Measurements from ENCODE around the gene KCNN2. TPM values are rescaled to one million over a fixed set of nuclear protein-coding genes. Genes with fewer than 3 reads are reported as not detected.

The KCNN2 gene
- total and polyA plus RNA-seq, 2 donors from 2014 or later, result 1.5 to 1.7 TPM

DNA sequence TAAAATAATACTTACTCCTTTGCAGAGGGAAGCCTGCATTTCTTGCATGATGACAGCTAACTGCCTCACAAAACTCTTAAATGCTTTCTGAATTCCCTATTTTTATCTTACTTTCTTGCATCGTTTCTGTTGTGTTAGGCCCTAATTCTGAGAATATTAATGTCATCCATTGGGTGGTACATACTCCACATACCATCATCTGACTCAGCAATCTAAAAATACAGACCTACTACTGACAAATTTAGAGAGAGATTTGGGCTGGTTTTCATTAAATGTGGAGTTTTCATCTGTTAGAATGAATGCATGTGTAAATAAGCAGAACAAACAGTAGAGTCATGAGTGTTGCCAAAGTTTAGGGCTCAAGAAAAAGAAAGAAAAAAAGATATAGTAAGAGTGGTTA is 26.5 kb upstream of the KCNN2 start:
- H3K4me1 ChIP-seq (ENCODE audit: control insufficient read depth in 2 of 3, insufficient read depth in 2 of 3, low read depth in 1 of 3, low read length in 3 of 3), result no peaks in the 10 kb centered on the region
- TF ChIP-seq, protein P1, sequence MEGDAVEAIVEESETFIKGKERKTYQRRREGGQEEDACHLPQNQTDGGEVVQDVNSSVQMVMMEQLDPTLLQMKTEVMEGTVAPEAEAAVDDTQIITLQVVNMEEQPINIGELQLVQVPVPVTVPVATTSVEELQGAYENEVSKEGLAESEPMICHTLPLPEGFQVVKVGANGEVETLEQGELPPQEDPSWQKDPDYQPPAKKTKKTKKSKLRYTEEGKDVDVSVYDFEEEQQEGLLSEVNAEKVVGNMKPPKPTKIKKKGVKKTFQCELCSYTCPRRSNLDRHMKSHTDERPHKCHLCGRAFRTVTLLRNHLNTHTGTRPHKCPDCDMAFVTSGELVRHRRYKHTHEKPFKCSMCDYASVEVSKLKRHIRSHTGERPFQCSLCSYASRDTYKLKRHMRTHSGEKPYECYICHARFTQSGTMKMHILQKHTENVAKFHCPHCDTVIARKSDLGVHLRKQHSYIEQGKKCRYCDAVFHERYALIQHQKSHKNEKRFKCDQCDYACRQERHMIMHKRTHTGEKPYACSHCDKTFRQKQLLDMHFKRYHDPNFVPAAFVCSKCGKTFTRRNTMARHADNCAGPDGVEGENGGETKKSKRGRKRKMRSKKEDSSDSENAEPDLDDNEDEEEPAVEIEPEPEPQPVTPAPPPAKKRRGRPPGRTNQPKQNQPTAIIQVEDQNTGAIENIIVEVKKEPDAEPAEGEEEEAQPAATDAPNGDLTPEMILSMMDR (IDR thresholded peaks at IDR 0.05; ENCODE audit: borderline replicate concordance, extremely low read depth, insufficient read depth), result no peak
- no peak for DNase-seq
- H3K36me3 ChIP-seq (ENCODE audit: control insufficient read depth in 2 of 3, insufficient read depth in 3 of 3, low read length in 3 of 3), result no peaks in the 10 kb centered on the region
- no peaks in the 10 kb centered on the region for H3K9me3 ChIP-seq (ENCODE audit: control insufficient read depth in 2 of 3, insufficient read depth in 1 of 3, low read length in 3 of 3)
- no peak for FAIRE-seq
- no peak overlapping the region for H3K4me3 ChIP-seq (ENCODE audit: low read length in 3 of 3)
- H3K27ac ChIP-seq (ENCODE audit: low read depth in 2 of 2, low read length in 2 of 2), result no peak overlapping the region
- H3K9ac ChIP-seq (ENCODE audit: low read length in 3 of 3), result no peak overlapping the region
- intact Hi-C loops (cut with DNase I), result no loop called here
- H3K27me3 ChIP-seq (ENCODE audit: control insufficient read depth, insufficient read depth, low read length), result no peaks in the 10 kb centered on the region

DNA sequence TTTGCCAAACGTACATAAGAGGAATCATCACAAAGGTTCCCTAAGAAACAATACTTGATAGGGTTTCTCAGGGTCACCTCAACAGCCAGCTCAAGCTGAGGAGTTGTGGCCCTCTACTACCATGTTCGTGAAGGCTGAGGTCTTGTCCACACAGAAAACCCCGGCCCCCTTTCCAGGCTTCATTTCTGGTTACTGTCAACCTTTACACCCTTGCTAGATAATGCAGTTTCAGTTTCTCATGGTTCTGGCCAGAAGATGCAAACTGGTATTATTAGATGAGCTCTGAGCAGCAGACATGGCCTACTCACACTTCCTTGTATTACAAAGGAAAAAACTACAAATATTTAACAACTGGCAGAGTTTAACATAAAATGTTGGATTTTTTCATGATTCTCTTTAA is 22.8 kb upstream of the KCNN2 start:
- FAIRE-seq, result no peak

DNA sequence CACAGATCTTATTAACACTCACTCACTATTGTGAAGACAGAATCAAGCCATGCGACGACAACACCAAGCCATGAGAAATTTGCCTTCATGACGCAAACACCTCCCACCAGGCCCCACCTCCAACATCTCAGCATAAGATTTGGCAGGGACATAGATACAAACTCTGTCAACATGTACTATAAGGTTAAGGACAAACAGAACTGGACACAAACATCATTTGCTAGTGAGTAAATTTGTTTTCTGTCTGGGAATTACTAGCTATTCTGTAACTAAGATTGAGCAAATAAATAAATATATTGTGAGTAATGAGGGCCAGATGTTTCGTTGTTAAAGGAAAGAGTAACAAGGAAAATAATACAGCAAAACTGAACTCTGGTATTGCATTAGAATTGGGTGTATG is 15.7 kb upstream of the KCNN2 start:
- TF ChIP-seq, protein P1 (IDR thresholded peaks at IDR 0.05; ENCODE audit: borderline replicate concordance, extremely low read depth, insufficient read depth), result no peak
- no peak overlapping the region for H3K9ac ChIP-seq (ENCODE audit: low read length in 3 of 3)
- H3K27me3 ChIP-seq (ENCODE audit: control insufficient read depth, insufficient read depth, low read length), result no peaks in the 10 kb centered on the region
- no peaks in the 10 kb centered on the region for H3K4me1 ChIP-seq (ENCODE audit: control insufficient read depth in 2 of 3, insufficient read depth in 2 of 3, low read depth in 1 of 3, low read length in 3 of 3)
- no peak for FAIRE-seq
- H3K36me3 ChIP-seq (ENCODE audit: control insufficient read depth in 2 of 3, insufficient read depth in 3 of 3, low read length in 3 of 3), result no peaks in the 10 kb centered on the region
- H3K9me3 ChIP-seq (ENCODE audit: control insufficient read depth in 2 of 3, insufficient read depth in 1 of 3, low read length in 3 of 3), result no peaks in the 10 kb centered on the region
- no peak overlapping the region for H3K4me3 ChIP-seq (ENCODE audit: low read length in 3 of 3)
- H3K27ac ChIP-seq (ENCODE audit: low read depth in 2 of 2, low read length in 2 of 2), result no peak overlapping the region
- DNase-seq, result no peak
- intact Hi-C loops (cut with DNase I), result no loop called here

More for the DNA sequence above, 22.8 kb upstream of the KCNN2 start:
- no peaks in the 10 kb centered on the region for H3K4me1 ChIP-seq (ENCODE audit: control insufficient read depth in 2 of 3, insufficient read depth in 2 of 3, low read depth in 1 of 3, low read length in 3 of 3)
- H3K36me3 ChIP-seq (ENCODE audit: control insufficient read depth in 2 of 3, insufficient read depth in 3 of 3, low read length in 3 of 3), result no peaks in the 10 kb centered on the region
- intact Hi-C loops (cut with DNase I), result no loop called here
- TF ChIP-seq, protein P1 (IDR thresholded peaks at IDR 0.05; ENCODE audit: borderline replicate concordance, extremely low read depth, insufficient read depth), result no peak
- H3K9ac ChIP-seq (ENCODE audit: low read length in 3 of 3), result no peak overlapping the region
- H3K27me3 ChIP-seq (ENCODE audit: control insufficient read depth, insufficient read depth, low read length), result no peaks in the 10 kb centered on the region
- DNase-seq, result no peak
- H3K9me3 ChIP-seq (ENCODE audit: control insufficient read depth in 2 of 3, insufficient read depth in 1 of 3, low read length in 3 of 3), result no peaks in the 10 kb centered on the region
- H3K4me3 ChIP-seq (ENCODE audit: low read length in 3 of 3), result no peak overlapping the region
- no peak overlapping the region for H3K27ac ChIP-seq (ENCODE audit: low read depth in 2 of 2, low read length in 2 of 2)
